Thyroid gland (tissue), 4 donors: Measurements from ENCODE around the gene TSPAN16. TPM values are rescaled to one million over a fixed set of nuclear protein-coding genes. Genes with fewer than 3 reads are reported as not detected.
"Not testable (repeated sequence)": the region's sequence is repeated elsewhere in the genome, so short reads cannot be mapped to it uniquely, and the experiment has no call there.

ENCODE experiments used
- DNase-seq, 2 donors: peaks; one replicate each; pipeline ENCODE4 v3.0.0-alpha.2; 2019
- H3K27ac ChIP-seq, 3 donors: fragments of 200-600 bp; sonication (generic); 1 replicate in 2 of 3; 2 replicates in 1 of 3; pipeline ENCODE4 v1.5.1; 2016 to 2019; ENCODE audit warnings: mild to moderate bottlenecking in 1 of 3, moderate library complexity in 1 of 3
- H3K27me3 ChIP-seq: fragments of 200-600 bp; sonication (generic); one replicate; pipeline ENCODE4 v1.5.1; 2019
- H3K36me3 ChIP-seq, 2 donors: fragments of 200-600 bp; sonication (generic); one replicate each; pipeline ENCODE4 v1.5.1; 2016 to 2019
- H3K4me1 ChIP-seq, 2 donors: fragments of 200-600 bp; sonication (generic); one replicate each; pipeline ENCODE4 v1.5.1; 2017 to 2019
- H3K4me3 ChIP-seq, 3 donors: fragments of 200-600 bp; sonication (generic); replicated peaks in 1 of 3; 1 replicate in 2 of 3; 2 replicates in 1 of 3; pipeline ENCODE4 v1.5.1; 2016; ENCODE audit warnings: mild to moderate bottlenecking in 1 of 3
- H3K9me3 ChIP-seq: fragments of 200-600 bp; sonication (generic); one replicate; pipeline ENCODE4 v1.5.1; 2017
- POLR2A ChIP-seq, 2 donors: fragments of 450-650 bp; IDR thresholded peaks; one replicate each; pipeline ENCODE4 v1.6.1; 2017; ENCODE audit warnings: antibody characterized with exemption in 2 of 2, mild to moderate bottlenecking in 2 of 2, moderate library complexity in 1 of 2
- WGBS, 2 donors: methylation state at CpG; one replicate each; pipeline ENCODE4 v1.1.5; 2017; 5-methylcytosine and 5-hydroxymethylcytosine counted together
- intact Hi-C: fragments of 100-400 bp; cut with DNase I; formaldehyde crosslinking; loops from one replicate; pipeline ENCODE4 v1.15.1; 2023
- total RNA-seq, 4 donors: library from RNA; depleted of rRNA; stranded (reverse); fragments of >200 nt; gene quantifications; one replicate each; pipeline ENCODE4 v1.2.3, GENCODE V29; 2016
- TF ChIP-seq, protein P1 (sequence below), 6 experiments: fragments of 200-600 bp in 3 of 6; fragments of 450-650 bp in 3 of 6; sonication (generic) in 3 of 6; IDR thresholded peaks; one replicate each; pipeline ENCODE4 v1.5.1; 2016 to 2019; ENCODE audit warnings: antibody characterized with exemption in 6 of 6, mild to moderate bottlenecking in 2 of 6, inconsistent platforms in 1 of 6, moderate library complexity in 1 of 6

TSPAN16 gene
- total RNA-seq, 4 donors from 2014 or later, result 0.54 TPM; not detected in 3

GRCh38 chr19:11346104-11346940, 50.4 kb downstream of the TSPAN16 start, which contains the start of the genes CCDC159 and TMEM205:
Gene CCDC159, plus strand, starts transcription at chr19:11346519. Its CDS starts 88 bp downstream, at chr19:11346607.
Gene TMEM205, minus strand, starts transcription at chr19:11346268. Its CDS starts 649 bp downstream, at chr19:11345619.
- no peaks in the 10 kb centered on the region for H3K9me3 ChIP-seq
- TF ChIP-seq, protein P1, sequence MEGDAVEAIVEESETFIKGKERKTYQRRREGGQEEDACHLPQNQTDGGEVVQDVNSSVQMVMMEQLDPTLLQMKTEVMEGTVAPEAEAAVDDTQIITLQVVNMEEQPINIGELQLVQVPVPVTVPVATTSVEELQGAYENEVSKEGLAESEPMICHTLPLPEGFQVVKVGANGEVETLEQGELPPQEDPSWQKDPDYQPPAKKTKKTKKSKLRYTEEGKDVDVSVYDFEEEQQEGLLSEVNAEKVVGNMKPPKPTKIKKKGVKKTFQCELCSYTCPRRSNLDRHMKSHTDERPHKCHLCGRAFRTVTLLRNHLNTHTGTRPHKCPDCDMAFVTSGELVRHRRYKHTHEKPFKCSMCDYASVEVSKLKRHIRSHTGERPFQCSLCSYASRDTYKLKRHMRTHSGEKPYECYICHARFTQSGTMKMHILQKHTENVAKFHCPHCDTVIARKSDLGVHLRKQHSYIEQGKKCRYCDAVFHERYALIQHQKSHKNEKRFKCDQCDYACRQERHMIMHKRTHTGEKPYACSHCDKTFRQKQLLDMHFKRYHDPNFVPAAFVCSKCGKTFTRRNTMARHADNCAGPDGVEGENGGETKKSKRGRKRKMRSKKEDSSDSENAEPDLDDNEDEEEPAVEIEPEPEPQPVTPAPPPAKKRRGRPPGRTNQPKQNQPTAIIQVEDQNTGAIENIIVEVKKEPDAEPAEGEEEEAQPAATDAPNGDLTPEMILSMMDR (IDR thresholded peaks at IDR 0.05), result no peak
- peak; percentile 27 to 74 for TF ChIP-seq POLR2A (IDR thresholded peaks at IDR 0.05)
- H3K27me3 ChIP-seq, result no peaks in the 10 kb centered on the region
- no peaks in the 10 kb centered on the region for H3K36me3 ChIP-seq
- 0 to 1% methylated on average over 30 to 44 of the region's 50 CpGs for WGBS, 2 donors
- H3K4me3 ChIP-seq, result peak within 1 kb of the TSS; percentile 32 to 52 (median 37)
- H3K27ac ChIP-seq, result peak within 1 kb of the TSS; percentile 73 to 90 (median 87)
- intact Hi-C loops, result loop anchor here (10.0 kb wide), 1 partner anchor 52 kb away; the partner anchor contains the start of gene TSPAN16
- DNase-seq, result peak; percentile 99
- H3K4me1 ChIP-seq, result peaks cover 17 to 28% of the 10 kb centered on the region in 2 donors

DNA sequence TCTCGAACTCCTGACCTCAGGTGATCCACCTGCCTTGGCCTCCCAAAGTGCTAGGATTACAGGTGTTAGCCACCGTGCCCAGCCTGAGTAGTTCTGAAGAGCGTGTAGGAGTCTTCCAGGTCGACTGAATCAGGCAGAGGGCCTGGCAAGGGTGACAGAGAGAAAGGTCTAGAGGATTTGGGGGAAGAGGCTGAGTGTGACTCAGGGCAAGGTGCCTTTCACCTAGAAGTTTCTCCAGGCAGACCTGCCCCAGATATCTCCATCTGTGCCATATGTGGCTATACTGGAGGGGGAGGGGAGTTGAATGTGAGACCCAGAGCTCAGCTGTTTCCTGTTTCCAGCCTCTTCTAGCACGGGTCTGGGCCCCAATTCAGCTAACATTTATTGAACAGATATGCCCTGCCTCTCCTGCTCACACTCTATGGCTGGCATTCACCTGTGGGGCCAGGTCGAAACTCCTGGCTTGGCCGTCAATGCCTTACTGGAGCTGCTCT, 51.6 kb downstream of the TSPAN16 start:
- no peak for TF ChIP-seq POLR2A (IDR thresholded peaks at IDR 0.05)
- TF ChIP-seq, protein P1 (IDR thresholded peaks at IDR 0.05), result no peak
- Histone ChIP-seq H3K27ac (no peak overlapping the region), H3K36me3 (no peaks in the 10 kb centered on the region), H3K9me3 (no peaks in the 10 kb centered on the region), H3K4me3 (no peak overlapping the region), H3K27me3 (no peaks in the 10 kb centered on the region), H3K4me1 (peaks cover 17 to 28% of the 10 kb centered on the region in 2 donors)
- no peak for DNase-seq
- 75 to 76% methylated on average over 7 of the region's 7 CpGs for WGBS, 2 donors
- intact Hi-C loops, result loop anchor here (10.0 kb wide), 1 partner anchor 53 kb away; the partner anchor contains the start of gene TSPAN16

DNA sequence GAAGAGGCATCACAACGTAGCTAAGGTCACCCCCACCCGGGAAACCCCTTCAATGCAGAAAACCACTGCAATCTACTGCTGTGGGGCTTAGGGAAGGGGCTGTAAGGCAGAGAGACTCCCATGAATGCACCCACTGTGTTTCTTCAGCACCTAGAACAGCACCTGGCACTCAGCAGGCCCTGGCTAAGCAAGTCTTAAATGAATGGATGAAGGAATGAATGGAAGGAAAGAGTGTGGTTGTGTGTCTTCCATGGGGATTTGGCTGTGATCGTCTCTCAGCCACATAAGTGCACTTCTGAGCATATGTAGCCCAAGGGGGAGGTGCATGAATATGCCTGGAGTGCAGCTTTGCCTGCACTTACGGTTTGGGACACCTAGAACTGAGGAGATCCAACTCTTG, 53.2 kb downstream of the TSPAN16 start:
- H3K27ac ChIP-seq, result no peak overlapping the region
- H3K9me3 ChIP-seq, result no peaks in the 10 kb centered on the region
- WGBS, 2 donors, result 84 to 100% methylated on average over 2 to 4 of the region's 4 CpGs
- no peaks in the 10 kb centered on the region for H3K27me3 ChIP-seq
- no peak overlapping the region for H3K4me3 ChIP-seq
- TF ChIP-seq, protein P1 (IDR thresholded peaks at IDR 0.05), result no peak
- no peak for TF ChIP-seq POLR2A (IDR thresholded peaks at IDR 0.05)
- H3K4me1 ChIP-seq, result peaks cover 13 to 20% of the 10 kb centered on the region in 2 donors
- no peaks in the 10 kb centered on the region for H3K36me3 ChIP-seq
- intact Hi-C loops, result loop anchor here (10.0 kb wide), 1 partner anchor 54 kb away; the partner anchor contains the start of gene TSPAN16
- DNase-seq, result no peak

GRCh38 chr19:11354102-11354501, 58.1 kb downstream of the TSPAN16 start:
- H3K36me3 ChIP-seq, H3K4me3 ChIP-seq, intact Hi-C loops, H3K9me3 ChIP-seq, H3K27me3 ChIP-seq, H3K27ac ChIP-seq, DNase-seq: not testable (repeated sequence)
- 95% methylated on average over 4 of the region's 4 CpGs for WGBS, 2 donors
- H3K4me1 ChIP-seq, result peaks cover 9 to 12% of the 10 kb centered on the region in 2 donors

GRCh38 chr19:11355160-11356073, 59.5 kb downstream of the TSPAN16 start, which contains the start of gene PLPPR2:
Gene PLPPR2, plus strand, starts transcription at chr19:11355432. Its CDS starts 2,242 bp downstream, at chr19:11357674.
- H3K4me3 ChIP-seq, result peak within 1 kb of the TSS in 1 of 3 donors; percentile 72
- DNase-seq, result peak; percentile 79 to 81
- peaks cover 9 to 12% of the 10 kb centered on the region in 2 donors for H3K4me1 ChIP-seq
- no peaks in the 10 kb centered on the region for H3K27me3 ChIP-seq
- TF ChIP-seq POLR2A (IDR thresholded peaks at IDR 0.05), result peak in 1 of 2 donors; percentile 62
- TF ChIP-seq, protein P1 (IDR thresholded peaks at IDR 0.05), result no peak
- no peaks in the 10 kb centered on the region for H3K36me3 ChIP-seq
- 13 to 16% methylated on average over 17 to 22 of the region's 62 CpGs for WGBS, 2 donors
- no peaks in the 10 kb centered on the region for H3K9me3 ChIP-seq
- H3K27ac ChIP-seq, result peak within 1 kb of the TSS in 2 of 3 donors; percentile 53 to 61
- intact Hi-C loops, result no loop called here
